HTR-8/SVneo (cell line): ENCODE data around the gene RAP1B.

Experiments used
- DNase-seq: peaks from one replicate; pipeline ENCODE4 v3.0.0; 2011; ENCODE audit warnings: low spot score, mixed read lengths; ENCODE audit not compliant: insufficient read length
- FAIRE-seq: peaks from 2 replicates; lab custom pipeline; 2011; peaks lifted over from hg19 to GRCh38; lab: Jason Lieb, UNC

Gene RAP1B

DNA sequence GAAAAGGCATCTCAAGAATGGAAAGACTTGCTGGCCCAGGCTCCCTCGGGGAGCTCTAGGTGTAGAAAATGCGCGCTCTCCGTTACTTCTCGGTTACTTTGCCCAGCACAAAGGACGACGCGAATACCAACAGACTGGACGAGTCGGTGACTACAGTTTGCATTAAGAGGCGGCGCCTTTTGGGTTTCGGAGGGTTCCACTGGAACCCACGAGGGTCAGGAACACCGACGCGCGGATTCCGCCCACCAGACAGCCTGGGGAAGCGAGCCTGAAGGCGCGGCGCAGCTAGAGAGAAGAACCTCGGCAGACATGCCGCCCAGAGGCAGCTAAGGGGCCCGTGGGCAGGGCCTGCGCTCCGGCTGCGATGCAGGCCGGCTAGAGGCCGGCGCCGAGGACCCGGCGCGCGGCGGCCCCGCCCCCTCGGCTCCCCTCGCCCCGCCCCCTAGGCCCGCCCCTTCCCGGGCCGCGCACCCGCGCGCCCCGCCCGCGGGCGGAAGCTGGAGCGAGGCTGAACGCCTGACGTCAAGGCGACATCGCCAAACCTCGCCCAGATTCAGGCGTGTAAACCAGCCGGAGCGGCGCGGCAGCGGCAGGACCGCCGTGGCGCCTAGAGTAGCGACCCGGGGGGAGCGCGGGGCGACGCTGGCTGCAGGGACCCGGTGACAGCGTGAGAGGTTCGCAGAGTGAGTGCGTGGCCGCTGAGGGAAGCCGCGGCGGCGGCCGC, at the start of gene RAP1B:
TSS of gene RAP1B (plus strand) at position 530 of the 724 bp plus-strand sequence. CDS start 37,826 bp downstream, outside the sequence.
- peak; percentile 88 for FAIRE-seq
- DNase-seq: peak; percentile 83

DNA sequence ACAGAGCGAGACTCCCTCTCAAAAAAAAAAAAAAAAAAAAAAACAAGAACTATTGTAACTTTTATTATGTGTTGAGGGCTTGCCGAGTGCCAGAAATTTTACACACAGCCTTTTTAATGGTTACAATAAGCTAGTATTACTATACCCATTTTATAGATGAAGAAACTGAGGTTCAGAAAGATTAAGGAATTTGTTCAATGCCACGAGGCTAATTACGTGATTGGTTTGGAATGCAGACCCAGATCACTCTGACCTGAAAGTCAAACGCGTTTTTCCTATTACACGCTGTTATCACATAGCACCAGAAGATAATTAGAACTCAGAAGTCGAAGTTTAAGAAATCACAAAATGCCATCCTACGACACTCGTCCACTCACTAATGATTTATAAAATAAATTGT, 48.9 kb upstream of the RAP1B start:
- FAIRE-seq (no peak), DNase-seq (no peak)

- FAIRE-seq (no peak), DNase-seq (no peak)
Observed at GRCh38 chr12:68564166-68564565, 46.5 kb upstream of the RAP1B start.

GRCh38 chr12:68565391-68565903, 45.3 kb upstream of the RAP1B start:
- peak; percentile 74 for DNase-seq

DNA sequence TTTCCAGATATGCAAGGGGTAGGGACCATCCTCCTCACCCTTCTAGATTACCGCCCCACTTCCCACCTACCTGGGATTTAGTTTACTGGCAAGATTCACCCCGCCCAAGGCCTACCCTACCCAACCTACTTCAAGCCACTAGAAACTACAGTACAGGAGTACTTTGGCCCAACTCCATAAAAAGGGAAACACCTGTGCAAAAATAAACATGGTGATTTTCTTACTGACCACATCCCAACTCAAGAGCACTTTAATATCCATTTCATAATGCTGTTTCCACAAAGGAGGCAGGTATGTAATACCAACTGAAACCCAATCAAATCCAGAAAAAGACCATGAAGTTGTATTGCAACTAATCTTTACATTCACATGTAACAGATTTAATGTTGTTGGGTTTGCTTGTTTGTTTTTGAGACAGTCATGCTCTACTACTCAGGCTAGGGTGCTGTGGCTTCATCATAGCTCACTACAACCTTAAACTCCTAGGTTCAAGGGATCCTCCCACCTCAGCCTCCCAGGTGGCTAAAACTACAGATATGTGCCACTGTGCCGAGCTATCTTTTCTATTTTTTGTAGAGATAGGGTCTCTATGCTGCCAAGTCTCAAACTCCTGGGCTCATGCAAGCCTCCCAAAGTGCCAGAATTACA, 41.7 kb upstream of the RAP1B start:
- DNase-seq (no peak), FAIRE-seq (no peak)

More at GRCh38 chr12:68565391-68565903, 45.3 kb upstream of the RAP1B start:
- peak; percentile 31 for FAIRE-seq

DNA sequence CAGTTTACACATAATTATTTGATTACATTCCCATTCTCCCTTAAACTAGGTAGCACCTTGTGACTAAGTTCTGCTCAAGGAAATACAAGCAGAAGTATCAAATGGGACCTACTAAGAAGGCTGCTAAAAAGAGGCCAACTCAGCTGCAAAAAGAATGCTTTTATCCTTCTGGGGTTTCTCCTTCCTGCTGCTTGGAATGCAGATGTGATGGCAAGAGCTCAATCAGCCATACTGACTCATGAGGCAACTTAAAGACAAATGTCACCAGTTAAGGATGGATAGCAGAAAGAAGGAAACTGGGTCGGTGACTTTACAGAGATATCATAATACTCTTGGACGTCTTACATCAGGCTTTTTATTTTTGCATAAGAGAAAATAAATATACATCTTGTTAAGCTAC, 38.0 kb upstream of the RAP1B start:
- FAIRE-seq: no peak

DNA sequence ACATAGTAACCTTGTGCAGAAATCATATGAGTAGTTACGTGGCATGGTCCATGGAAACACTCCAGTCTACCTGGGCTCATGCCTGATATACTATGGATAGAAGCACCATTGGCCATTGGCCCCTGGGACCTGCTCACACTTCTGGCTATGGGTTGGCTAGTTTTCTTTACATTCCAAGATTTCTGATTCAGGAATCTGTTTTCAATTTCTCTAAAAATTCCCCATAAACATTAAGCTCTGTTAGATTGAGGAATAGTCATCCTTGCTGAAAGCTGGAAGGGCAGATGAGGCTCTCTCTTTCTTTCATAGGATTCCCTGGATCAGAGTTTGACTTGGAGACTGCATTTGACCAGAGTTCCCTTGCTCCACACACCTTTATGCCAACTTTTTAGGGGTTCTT, 37.3 kb upstream of the RAP1B start:
- DNase-seq (no peak), FAIRE-seq (no peak)

More for the DNA sequence above, 38.0 kb upstream of the RAP1B start:
- DNase-seq: no peak

- FAIRE-seq (no peak), DNase-seq (no peak)
Observed at GRCh38 chr12:68577949-68578348, 32.8 kb upstream of the RAP1B start.

DNA sequence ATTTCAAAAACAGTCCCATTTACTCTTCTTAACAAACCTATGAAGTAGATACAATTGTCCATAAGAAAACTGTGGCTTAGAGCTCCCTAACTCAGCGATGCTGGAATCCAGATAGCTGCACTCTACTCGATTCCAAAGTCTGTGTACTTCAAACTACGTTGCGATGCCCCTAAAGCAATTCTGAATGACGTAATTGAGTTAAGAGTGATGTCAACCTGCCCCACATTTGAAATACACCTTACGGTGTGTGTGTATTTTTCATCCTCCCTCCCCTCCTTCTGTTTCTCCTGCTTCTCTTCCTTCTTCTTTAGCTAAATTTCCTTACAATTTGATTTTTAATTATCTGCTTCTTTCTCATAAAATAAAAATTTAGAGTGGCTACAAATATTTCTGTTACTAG, 31.9 kb upstream of the RAP1B start:
- no peak for DNase-seq
- no peak for FAIRE-seq

GRCh38 chr12:68579254-68579653, 31.4 kb upstream of the RAP1B start:
- FAIRE-seq: no peak

GRCh38 chr12:68580911-68581310, 29.8 kb upstream of the RAP1B start:
- FAIRE-seq: no peak
- DNase-seq: no peak

More at GRCh38 chr12:68579254-68579653, 31.4 kb upstream of the RAP1B start:
- no peak for DNase-seq

DNA sequence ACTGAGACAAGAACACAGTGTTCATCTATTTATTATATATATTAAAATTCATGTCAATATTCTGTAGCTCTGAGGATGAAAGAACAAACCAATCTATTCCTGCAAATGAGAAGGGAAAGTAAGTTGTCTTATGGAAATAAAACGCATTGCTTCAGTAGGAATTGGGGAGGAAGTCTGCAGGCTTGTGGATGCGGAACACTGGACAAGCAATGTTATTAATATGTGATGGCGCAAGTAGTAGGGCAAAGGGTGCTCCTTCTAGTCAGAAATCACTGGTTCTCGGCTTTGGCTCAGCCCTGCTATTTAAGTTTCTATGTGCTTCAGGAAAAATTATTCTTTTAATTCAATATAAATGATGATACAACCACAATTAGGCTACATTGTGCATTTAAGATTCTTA, 28.8 kb upstream of the RAP1B start:
- FAIRE-seq: no peak
- no peak for DNase-seq

DNA sequence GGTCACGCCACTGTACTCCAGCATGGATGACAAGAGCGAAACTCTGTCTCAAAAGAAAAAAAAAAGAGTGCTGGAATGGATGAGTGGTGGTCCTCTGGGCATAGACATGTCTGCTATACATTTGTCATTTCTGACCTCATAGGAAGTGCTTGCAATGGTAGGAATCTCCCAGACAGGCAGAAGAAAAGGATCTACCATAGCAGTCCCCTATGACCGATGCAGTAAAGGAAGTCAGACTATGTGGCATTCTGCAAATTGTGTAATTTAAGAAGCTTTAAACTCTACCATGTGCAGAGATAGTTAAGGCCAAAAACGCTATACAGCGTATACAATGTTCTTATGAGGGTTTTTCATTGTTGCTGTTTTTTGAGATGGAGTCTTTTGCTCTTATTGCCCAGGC, 24.7 kb upstream of the RAP1B start:
- DNase-seq (no peak), FAIRE-seq (no peak)

GRCh38 chr12:68587448-68587873, 23.2 kb upstream of the RAP1B start:
- no peak for DNase-seq
- FAIRE-seq: no peak

DNA sequence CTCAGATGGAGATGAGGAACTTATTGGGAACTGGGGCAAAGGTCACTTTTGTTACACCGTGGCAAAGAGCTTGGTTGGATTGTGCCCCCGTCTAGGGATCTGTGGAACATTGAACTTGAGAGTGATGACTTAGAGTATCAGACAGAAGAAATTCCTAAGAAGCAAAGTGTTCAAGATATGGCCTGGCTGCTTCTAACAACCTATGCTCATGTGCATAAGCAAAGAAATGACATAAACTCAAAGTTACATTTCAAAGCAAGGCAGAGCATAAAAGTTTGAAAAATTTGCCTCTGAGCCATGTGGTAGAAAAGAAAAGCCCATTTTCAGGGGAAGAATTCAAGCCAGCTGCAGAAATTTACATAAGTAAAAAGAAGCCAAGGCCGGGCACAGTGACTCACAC, 21.5 kb upstream of the RAP1B start:
- no peak for FAIRE-seq
- DNase-seq: no peak

GRCh38 chr12:68591734-68592418, 18.8 kb upstream of the RAP1B start:
- no peak for FAIRE-seq

GRCh38 chr12:68595241-68595640, 15.5 kb upstream of the RAP1B start:
- FAIRE-seq: no peak

More at GRCh38 chr12:68591734-68592418, 18.8 kb upstream of the RAP1B start:
- no peak for DNase-seq

DNA sequence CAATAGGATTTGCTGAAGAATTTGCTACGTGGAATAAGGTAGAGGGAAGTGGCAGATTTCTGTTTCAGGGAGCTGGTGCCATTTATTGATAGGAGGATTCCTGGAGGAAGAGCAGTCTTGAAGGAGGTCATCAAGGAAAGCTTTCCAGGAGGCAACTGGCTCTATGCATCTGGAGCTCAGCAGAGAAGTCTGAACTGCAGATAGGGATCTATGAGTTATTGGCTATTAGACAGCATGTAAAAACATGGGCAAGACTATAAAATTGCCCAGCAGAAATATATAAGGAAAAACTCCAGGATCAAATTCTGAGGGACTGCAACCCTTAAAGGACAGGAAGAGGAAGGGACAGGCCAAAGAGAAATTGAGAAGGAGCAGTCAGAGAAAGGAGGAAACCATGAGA, 8.9 kb upstream of the RAP1B start:
- DNase-seq (no peak), FAIRE-seq (no peak)

More at GRCh38 chr12:68595241-68595640, 15.5 kb upstream of the RAP1B start:
- no peak for DNase-seq

GRCh38 chr12:68602720-68603119, 8.0 kb upstream of the RAP1B start:
- DNase-seq: no peak
- FAIRE-seq: no peak

DNA sequence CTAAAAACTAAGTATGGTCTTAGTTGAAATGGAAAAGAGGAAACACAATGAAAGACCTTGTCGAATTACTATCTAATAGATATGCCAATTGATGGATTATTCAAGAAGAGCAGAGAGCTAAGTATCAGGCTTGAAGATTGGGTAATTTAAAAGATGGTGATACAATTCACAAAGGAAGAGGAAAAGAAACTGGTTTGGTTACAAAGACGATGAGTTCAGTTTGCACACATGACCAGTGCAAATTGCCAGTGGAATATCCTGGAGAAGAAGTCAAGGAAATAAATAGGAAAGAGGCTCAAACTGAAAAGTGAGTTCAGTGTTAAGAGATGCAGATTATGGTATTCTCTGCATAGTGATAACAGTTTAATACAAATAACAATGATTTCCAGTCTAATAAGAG, 2.5 kb upstream of the RAP1B start:
- DNase-seq (no peak), FAIRE-seq (no peak)

- DNase-seq (peak; percentile 23), FAIRE-seq (no peak)
Observed at GRCh38 chr12:68609998-68610369, 715 bp upstream of the RAP1B start.
